NT2/D1 (cell line): ENCODE measurements around the gene SRSF8.

Source experiments
- YY1 ChIP-seq: IDR thresholded peaks from 2 replicates; pipeline ENCODE4 v1.6.1; 2011; ENCODE audit not compliant: insufficient read length, insufficient read depth
- ZNF274 ChIP-seq: IDR thresholded peaks from 2 replicates; pipeline ENCODE4 v1.6.1; 2011; ENCODE audit warnings: mild to moderate bottlenecking, low read depth, low read length

DNA sequence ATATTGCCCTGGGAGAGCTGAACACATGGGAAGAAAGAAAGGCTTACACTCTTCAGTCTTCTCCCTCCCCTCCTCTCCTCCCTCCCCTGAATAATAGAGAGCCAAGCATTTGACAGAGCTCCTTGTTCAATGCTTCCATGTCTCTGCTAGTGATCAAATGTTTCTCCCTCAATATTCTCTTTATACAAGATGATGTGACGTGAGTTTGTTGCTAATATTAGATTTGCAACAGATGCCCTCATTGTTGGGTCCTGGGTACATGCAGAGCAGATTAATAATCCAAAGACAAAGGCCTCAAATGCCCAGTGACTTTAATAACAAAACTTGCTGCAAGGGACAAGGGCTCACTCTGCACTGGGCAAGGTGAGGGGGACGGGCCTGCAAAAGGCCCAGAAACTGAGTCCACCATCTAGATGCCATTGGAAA, 15.9 kb downstream of the SRSF8 start:
- TF ChIP-seq ZNF274 (no peak), YY1 (no peak)
